SK-N-MC (cell line): ENCODE measurements around the gene CDKAL1.
"Not testable (repeated sequence)": the region's sequence is repeated elsewhere in the genome, so short reads cannot be mapped to it uniquely, and the experiment has no call there.

Source experiments
- EZH2 ChIP-seq: fragments of 200-600 bp; sonication (generic); IDR thresholded peaks from one replicate; pipeline ENCODE4 v1.6.1; 2017; ENCODE audit warnings: antibody characterized with exemption
- POLR2AphosphoS5 ChIP-seq: IDR thresholded peaks from 2 replicates; pipeline ENCODE4 v1.6.1; 2012; ENCODE audit warnings: mild to moderate bottlenecking, low read depth, low read length, borderline replicate concordance

DNA sequence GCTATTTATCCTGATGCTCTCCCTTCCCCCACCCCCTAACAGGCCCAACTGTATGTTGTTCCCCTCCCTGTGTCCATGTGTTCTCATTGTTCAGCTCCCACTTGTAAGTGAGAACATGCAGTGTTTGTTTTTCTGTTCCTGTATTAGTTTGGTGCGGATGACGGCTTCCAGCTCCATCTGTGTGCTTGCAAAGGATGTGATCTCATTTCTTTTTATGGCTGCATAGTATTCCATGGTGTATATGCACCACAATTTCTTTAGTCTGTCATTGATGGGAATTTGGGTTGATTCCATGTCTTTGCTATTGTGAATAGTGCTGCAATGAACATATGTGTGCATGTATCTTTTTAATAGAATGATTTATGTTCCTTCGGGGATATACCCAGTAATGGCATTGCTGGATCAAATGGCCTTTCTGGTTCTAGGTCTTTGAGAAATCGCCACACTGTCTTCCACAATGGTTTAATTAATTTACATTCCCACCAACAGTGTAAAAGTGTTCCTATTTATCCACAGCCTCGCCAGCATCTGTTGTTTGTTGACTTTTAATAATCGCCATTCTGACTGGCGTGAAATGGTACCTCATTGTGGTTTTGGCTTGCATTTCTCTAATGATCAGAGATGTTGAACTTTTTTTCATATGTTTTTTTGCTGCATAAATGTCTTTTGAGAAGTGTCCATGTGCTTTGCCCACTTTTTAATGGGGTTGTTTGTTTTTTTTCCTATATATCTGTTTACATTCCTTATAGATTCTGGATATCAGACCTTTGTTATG lies 115.6 kb downstream of the CDKAL1 start:
- not testable (repeated sequence) for TF ChIP-seq POLR2AphosphoS5, EZH2
